ENCODE measurements around the gene SFXN5. TPM values are rescaled to one million over a fixed set of nuclear protein-coding genes. Genes with fewer than 3 reads are reported as not detected.

SFXN5 gene
- total RNA-seq, 1 donor from 2014 or later: 29.8 TPM

DNA sequence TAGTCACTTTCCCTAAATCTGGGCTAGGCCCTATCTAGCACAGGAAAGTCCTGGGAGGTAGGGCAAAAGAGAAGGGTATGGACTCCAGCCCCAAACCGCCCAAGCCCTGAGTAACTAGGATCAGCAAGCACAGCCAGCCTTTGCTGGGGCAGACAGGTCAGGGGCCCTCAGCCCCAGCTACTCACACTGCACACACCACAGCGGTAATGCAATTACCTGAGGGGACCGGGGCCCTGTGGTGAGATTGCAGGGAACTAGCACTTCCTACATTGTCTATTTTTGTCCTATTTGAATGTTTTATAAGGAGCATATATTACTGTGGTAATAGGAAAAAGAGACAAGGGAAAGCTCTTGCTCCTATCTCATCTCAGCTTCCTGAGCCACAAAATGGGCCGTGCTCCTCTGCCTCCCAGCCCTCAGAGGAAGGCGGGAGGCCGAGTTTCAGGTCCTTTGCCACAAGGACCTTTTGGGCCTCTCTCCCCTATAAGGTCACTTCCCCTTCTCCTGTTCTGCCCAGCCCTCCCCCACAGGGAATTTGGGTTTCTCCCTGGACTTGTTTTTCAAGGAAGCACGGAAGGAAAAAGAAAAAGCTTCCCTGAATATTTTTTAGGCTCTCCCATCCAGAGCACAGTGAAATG lies 20.8 kb upstream of the SFXN5 start:
- peaks cover 8% of the 10 kb centered on the region for H3K27me3 Mint-ChIP-seq (ENCODE audit: unreplicated experiment)
- H3K4me3 Mint-ChIP-seq (ENCODE audit: unreplicated experiment): no peak overlapping the region
- H3K4me1 Mint-ChIP-seq (ENCODE audit: unreplicated experiment): peaks cover 31% of the 10 kb centered on the region
- H3K36me3 Mint-ChIP-seq (ENCODE audit: low read depth, unreplicated experiment): peaks cover 12% of the 10 kb centered on the region
- no peak overlapping the region for H3K27ac Mint-ChIP-seq (ENCODE audit: unreplicated experiment)
- H3K9me3 Mint-ChIP-seq (ENCODE audit: unreplicated experiment): no peaks in the 10 kb centered on the region
- no peak for TF ChIP-seq CTCF (IDR thresholded peaks at IDR 0.05; ENCODE audit: unreplicated experiment)
- DNase-seq (ENCODE audit: low spot score): no peak

GRCh38 chr2:73091696-73092095 lies 20.2 kb upstream of the SFXN5 start:
- TF ChIP-seq CTCF (IDR thresholded peaks at IDR 0.05; ENCODE audit: unreplicated experiment): no peak
- Mint-ChIP-seq H3K27me3 (ENCODE audit: unreplicated experiment) (peaks cover 8% of the 10 kb centered on the region), H3K27ac (ENCODE audit: unreplicated experiment) (no peak overlapping the region), H3K4me3 (ENCODE audit: unreplicated experiment) (no peak overlapping the region), H3K9me3 (ENCODE audit: unreplicated experiment) (no peaks in the 10 kb centered on the region), H3K4me1 (ENCODE audit: unreplicated experiment) (peaks cover 31% of the 10 kb centered on the region), H3K36me3 (ENCODE audit: low read depth, unreplicated experiment) (peaks cover 14% of the 10 kb centered on the region)
- DNase-seq (ENCODE audit: low spot score): no peak

DNA sequence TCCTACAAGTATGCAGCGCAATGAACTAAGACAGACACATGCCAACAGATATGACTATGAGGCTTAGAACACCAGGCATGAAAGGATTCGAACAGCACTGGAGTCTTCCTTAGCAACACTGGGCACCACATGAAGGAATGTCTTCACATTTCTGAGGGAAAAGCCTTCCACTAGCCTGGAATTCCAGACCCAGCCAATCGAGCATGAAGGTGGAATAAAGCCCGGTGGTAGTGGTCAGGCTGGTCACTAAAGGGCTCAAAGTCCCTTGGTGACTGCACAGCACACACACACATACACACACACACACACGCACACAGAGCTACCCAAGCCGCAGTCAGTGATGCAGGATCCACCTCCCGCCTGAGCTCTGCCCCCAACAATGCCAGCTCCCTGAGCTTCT lies 19.7 kb upstream of the SFXN5 start:
- H3K9me3 Mint-ChIP-seq (ENCODE audit: unreplicated experiment): no peaks in the 10 kb centered on the region
- H3K27me3 Mint-ChIP-seq (ENCODE audit: unreplicated experiment): peaks cover 8% of the 10 kb centered on the region
- H3K36me3 Mint-ChIP-seq (ENCODE audit: low read depth, unreplicated experiment): peaks cover 14% of the 10 kb centered on the region
- H3K27ac Mint-ChIP-seq (ENCODE audit: unreplicated experiment): no peak overlapping the region
- no peak for TF ChIP-seq CTCF (IDR thresholded peaks at IDR 0.05; ENCODE audit: unreplicated experiment)
- no peak overlapping the region for H3K4me3 Mint-ChIP-seq (ENCODE audit: unreplicated experiment)
- DNase-seq (ENCODE audit: low spot score): no peak
- peaks cover 31% of the 10 kb centered on the region for H3K4me1 Mint-ChIP-seq (ENCODE audit: unreplicated experiment)

GRCh38 chr2:73089270-73090030 lies 17.9 kb upstream of the SFXN5 start:
- peaks cover 47% of the 10 kb centered on the region for H3K4me1 Mint-ChIP-seq (ENCODE audit: unreplicated experiment)
- H3K27me3 Mint-ChIP-seq (ENCODE audit: unreplicated experiment): peaks cover 12% of the 10 kb centered on the region
- peak overlapping the region; percentile 42 for H3K4me3 Mint-ChIP-seq (ENCODE audit: unreplicated experiment)
- peaks cover 14% of the 10 kb centered on the region for H3K36me3 Mint-ChIP-seq (ENCODE audit: low read depth, unreplicated experiment)
- no peak for DNase-seq (ENCODE audit: low spot score)
- peak overlapping the region; percentile 36 for H3K27ac Mint-ChIP-seq (ENCODE audit: unreplicated experiment)
- no peak for TF ChIP-seq CTCF (IDR thresholded peaks at IDR 0.05; ENCODE audit: unreplicated experiment)
- no peaks in the 10 kb centered on the region for H3K9me3 Mint-ChIP-seq (ENCODE audit: unreplicated experiment)

- peaks cover 54% of the 10 kb centered on the region for H3K4me1 Mint-ChIP-seq (ENCODE audit: unreplicated experiment)
- H3K27ac Mint-ChIP-seq (ENCODE audit: unreplicated experiment): no peak overlapping the region
These were observed 17.2 kb upstream of the SFXN5 start for GRCh38 chr2:73088703-73089102.

More at GRCh38 chr2:73088703-73089102, 17.2 kb upstream of the SFXN5 start:
- Mint-ChIP-seq H3K9me3 (ENCODE audit: unreplicated experiment) (no peaks in the 10 kb centered on the region), H3K27me3 (ENCODE audit: unreplicated experiment) (peaks cover 12% of the 10 kb centered on the region), H3K36me3 (ENCODE audit: low read depth, unreplicated experiment) (peaks cover 14% of the 10 kb centered on the region), H3K4me3 (ENCODE audit: unreplicated experiment) (no peak overlapping the region)
- no peak for DNase-seq (ENCODE audit: low spot score)
- TF ChIP-seq CTCF (IDR thresholded peaks at IDR 0.05; ENCODE audit: unreplicated experiment): no peak
